NT2/D1 (cell line): ENCODE results near the gene DNAJB6.

Experiments
- SUZ12 ChIP-seq: IDR thresholded peaks from 2 replicates; pipeline ENCODE4 v1.6.1; 2011; ENCODE audit not compliant: insufficient read length, insufficient read depth; ENCODE audit errors: extremely low read depth
- YY1 ChIP-seq: IDR thresholded peaks from 2 replicates; pipeline ENCODE4 v1.6.1; 2011; ENCODE audit not compliant: insufficient read length, insufficient read depth
- ZNF274 ChIP-seq: IDR thresholded peaks from 2 replicates; pipeline ENCODE4 v1.6.1; 2011; ENCODE audit warnings: mild to moderate bottlenecking, low read depth, low read length

DNA sequence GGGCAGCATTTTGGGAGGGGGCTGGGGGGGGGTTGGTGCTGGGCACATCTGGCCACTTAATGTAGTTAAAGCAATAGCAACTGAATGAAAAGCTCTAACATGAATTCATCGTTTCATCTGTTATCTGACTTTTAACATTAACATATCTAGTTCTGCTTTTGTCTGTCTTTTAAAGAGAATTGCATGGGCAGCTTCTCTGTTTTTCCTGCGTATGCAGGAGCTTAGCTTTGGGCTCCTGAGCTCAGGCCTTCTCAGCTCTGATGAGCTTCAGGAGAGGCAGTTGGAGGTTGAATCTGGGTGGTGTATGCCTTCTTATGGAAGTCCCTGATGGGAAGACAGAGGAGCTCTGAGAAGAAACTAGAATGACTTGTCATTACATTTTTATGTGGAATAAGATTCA lies 58.4 kb downstream of the DNAJB6 start:
- no peak for TF ChIP-seq YY1
- TF ChIP-seq SUZ12 = no peak
- TF ChIP-seq ZNF274 = no peak
